Measurements from ENCODE around the gene ASXL1. TPM values are rescaled to one million over a fixed set of nuclear protein-coding genes. Genes with fewer than 3 reads are reported as not detected.
"Not testable (repeated sequence)": the region's sequence is repeated elsewhere in the genome, so short reads cannot be mapped to it uniquely, and the experiment has no call there.

ASXL1 gene
- total and polyA plus RNA-seq, 9 donors, result 31.6 to 85.1 (median 67.9) TPM

DNA sequence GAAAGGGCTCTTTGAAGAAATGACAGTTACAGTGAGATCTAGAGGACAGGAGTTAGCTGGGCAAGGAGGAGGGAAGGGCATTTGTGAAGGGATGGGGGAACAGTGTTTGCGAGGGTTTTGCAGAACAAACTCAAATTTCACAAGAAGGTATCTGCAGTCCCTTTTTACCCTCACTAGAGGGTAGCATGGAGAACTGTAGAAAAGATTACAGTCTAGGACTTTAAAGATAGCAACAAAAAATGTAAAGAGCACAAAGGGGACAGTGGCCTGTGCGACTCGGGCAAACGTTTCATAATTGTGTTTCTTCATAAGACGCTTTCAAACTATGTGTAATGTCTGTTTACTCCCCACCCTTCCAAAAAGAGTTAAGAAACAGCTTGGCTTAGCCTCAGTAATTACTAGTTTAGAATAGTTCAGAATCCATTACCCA lies 21.2 kb upstream of the ASXL1 start:
- Histone ChIP-seq H3K4me1 (ENCODE audit: insufficient read depth) (no peaks in the 10 kb centered on the region), H3K4me3 (no peak overlapping the region), H3K9me3 (no peaks in the 10 kb centered on the region), H3K27ac (no peak overlapping the region), H3K36me3 (no peaks in the 10 kb centered on the region), H3K27me3 (no peaks in the 10 kb centered on the region)
- 21 to 40% (median 28%) methylated on average over 5 of the region's 5 CpGs for WGBS, 3 donors
- TF ChIP-seq, protein P1, sequence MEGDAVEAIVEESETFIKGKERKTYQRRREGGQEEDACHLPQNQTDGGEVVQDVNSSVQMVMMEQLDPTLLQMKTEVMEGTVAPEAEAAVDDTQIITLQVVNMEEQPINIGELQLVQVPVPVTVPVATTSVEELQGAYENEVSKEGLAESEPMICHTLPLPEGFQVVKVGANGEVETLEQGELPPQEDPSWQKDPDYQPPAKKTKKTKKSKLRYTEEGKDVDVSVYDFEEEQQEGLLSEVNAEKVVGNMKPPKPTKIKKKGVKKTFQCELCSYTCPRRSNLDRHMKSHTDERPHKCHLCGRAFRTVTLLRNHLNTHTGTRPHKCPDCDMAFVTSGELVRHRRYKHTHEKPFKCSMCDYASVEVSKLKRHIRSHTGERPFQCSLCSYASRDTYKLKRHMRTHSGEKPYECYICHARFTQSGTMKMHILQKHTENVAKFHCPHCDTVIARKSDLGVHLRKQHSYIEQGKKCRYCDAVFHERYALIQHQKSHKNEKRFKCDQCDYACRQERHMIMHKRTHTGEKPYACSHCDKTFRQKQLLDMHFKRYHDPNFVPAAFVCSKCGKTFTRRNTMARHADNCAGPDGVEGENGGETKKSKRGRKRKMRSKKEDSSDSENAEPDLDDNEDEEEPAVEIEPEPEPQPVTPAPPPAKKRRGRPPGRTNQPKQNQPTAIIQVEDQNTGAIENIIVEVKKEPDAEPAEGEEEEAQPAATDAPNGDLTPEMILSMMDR (IDR thresholded peaks at IDR 0.05), result peak in 2 of 3 donors; percentile 10 to 27
- no peak for TF ChIP-seq EP300 (IDR thresholded peaks at IDR 0.05)
- no peak for DNase-seq
- intact Hi-C loops (cut with DNase I), result no loop called here

DNA sequence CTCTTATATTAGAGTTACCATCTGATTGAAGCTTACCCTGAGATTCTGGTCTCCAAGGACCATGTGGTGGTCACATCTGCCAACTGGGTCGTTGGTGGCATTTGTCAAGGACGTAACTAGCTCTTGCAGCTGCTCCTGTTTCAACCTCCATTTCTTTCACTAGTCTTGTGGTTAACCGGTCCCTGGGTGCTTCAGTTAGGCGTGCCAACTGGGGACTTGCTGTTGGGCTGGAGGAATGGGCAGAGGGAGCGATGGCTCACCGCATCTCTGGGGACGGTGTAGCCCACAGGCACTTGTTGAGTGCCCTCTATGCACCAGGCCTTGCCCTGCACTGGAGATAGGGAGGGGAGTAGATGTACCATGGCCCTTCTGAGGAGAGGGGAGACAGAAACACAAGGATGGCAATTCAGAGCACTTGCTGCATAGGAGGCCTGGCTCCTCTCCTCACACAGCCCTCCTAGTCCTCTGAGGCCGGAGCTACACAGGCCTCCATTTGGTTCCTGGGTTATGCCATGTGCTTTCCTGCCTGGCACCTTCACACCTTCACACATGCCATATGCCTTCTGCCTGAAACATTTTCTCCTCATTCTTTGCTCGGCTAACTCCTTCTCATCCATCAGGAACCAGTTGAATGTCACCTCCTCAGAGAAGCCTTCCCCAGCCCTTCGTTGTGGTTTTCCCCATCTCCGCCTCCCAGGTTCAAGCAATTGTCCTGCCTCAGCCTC lies 20.0 kb upstream of the ASXL1 start:
- TF ChIP-seq EP300 (IDR thresholded peaks at IDR 0.05) (no peak), POLR2A (IDR thresholded peaks at IDR 0.05) (no peak)
- 89 to 93% (median 91%) methylated on average over 11 of the region's 11 CpGs for WGBS, 3 donors
- DNase-seq, result no peak
- H3K36me3 ChIP-seq, result no peaks in the 10 kb centered on the region
- no peak overlapping the region for H3K4me3 ChIP-seq
- no peaks in the 10 kb centered on the region for H3K4me1 ChIP-seq (ENCODE audit: insufficient read depth)
- H3K27me3 ChIP-seq, result no peaks in the 10 kb centered on the region
- intact Hi-C loops (cut with DNase I), result no loop called here
- no peaks in the 10 kb centered on the region for H3K9me3 ChIP-seq
- H3K27ac ChIP-seq, result no peak overlapping the region

DNA sequence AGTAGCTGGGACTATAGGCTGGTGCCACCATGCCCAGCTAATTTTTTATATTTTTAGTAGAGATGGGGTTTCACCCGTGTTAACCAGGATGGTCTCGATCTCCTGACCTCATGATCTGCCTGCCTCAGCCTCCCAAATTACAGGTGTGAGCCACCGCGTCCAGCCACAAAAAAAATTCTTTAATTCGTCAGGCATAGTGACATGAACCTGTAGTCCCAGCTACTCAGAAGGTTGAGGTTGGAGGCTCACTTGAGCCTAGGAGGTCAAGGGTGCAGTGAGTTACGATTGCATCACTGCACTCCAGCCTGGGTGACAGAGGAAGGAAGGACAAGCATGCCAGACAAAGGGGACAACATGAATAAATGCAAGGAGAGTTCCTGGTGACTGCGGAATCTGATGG lies 19.5 kb upstream of the ASXL1 start:
- no peak for DNase-seq
- intact Hi-C loops (cut with DNase I), result no loop called here
- no peaks in the 10 kb centered on the region for H3K36me3 ChIP-seq
- H3K9me3 ChIP-seq, result no peaks in the 10 kb centered on the region
- WGBS, 3 donors, result 82 to 91% (median 88%) methylated on average over 7 of the region's 7 CpGs
- no peaks in the 10 kb centered on the region for H3K27me3 ChIP-seq
- H3K4me1 ChIP-seq (ENCODE audit: insufficient read depth), result no peaks in the 10 kb centered on the region
- TF ChIP-seq, protein P1 (IDR thresholded peaks at IDR 0.05), result no peak
- TF ChIP-seq EP300 (IDR thresholded peaks at IDR 0.05) (no peak), POLR2A (IDR thresholded peaks at IDR 0.05) (no peak)
- no peak overlapping the region for H3K4me3 ChIP-seq
- H3K27ac ChIP-seq, result no peak overlapping the region

DNA sequence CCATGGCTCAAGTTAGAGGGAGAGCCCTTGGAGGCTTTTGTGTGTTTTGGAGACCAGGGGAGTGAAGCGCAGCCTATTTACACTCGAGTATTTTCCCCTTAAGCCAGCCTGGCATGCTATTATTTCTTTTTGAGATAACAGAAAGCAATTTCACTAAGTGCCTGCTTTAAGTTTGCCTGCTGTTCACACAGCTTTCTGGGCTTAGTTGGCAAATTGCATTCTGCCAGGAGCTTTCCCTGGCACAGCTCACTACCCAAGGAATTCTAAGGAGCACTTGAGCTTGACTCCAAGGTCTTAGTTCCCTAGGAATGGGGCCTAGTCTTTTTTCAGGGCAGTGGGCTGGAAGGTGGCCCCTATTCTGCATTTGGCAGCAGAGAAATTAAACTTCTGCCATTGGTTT lies 19.0 kb upstream of the ASXL1 start:
- H3K27ac ChIP-seq, result no peak overlapping the region
- intact Hi-C loops (cut with DNase I), result no loop called here

DNA sequence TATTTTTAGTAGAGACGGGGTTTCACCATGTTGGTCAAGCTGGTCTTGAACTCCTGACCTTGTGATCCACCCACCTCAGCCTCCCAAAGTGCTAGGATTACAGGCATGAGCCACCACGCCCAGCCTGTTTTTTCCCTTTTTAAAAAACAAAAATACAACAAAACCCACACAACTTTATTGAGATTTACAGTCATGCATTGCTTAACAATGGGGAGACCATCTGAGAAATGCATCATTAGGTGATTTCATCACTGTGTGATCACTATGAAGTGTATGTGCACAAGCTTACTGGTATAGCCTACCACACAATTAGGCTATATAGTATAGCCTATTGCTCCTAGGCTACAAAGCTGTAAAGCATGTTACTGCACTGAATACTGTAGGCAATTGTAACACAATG lies 17.1 kb upstream of the ASXL1 start:
- H3K4me1 ChIP-seq (ENCODE audit: insufficient read depth); H3K27ac ChIP-seq; H3K4me3 ChIP-seq; intact Hi-C loops (cut with DNase I); H3K36me3 ChIP-seq; H3K9me3 ChIP-seq; DNase-seq; H3K27me3 ChIP-seq: not testable (repeated sequence)
- 88 to 97% (median 90%) methylated on average over 2 of the region's 2 CpGs for WGBS, 3 donors

More for the DNA sequence above, 19.0 kb upstream of the ASXL1 start:
- H3K36me3 ChIP-seq, result no peaks in the 10 kb centered on the region
- TF ChIP-seq EP300 (IDR thresholded peaks at IDR 0.05) (no peak), POLR2A (IDR thresholded peaks at IDR 0.05) (no peak)
- TF ChIP-seq, protein P1 (IDR thresholded peaks at IDR 0.05), result no peak
- H3K9me3 ChIP-seq, result no peaks in the 10 kb centered on the region
- no peak for DNase-seq
- H3K4me1 ChIP-seq (ENCODE audit: insufficient read depth), result no peaks in the 10 kb centered on the region
- no peak overlapping the region for H3K4me3 ChIP-seq
- WGBS, 3 donors, result 17 to 34% (median 26%) methylated on average over 2 of the region's 2 CpGs
- no peaks in the 10 kb centered on the region for H3K27me3 ChIP-seq

All from ovary (tissue), 9 donors.